Mucosa of descending colon (tissue), 3 donors: ENCODE measurements around the gene MRPL19. TPM values are rescaled to one million over a fixed set of nuclear protein-coding genes. Genes with fewer than 3 reads are reported as not detected.

Experiments
- ATAC-seq: fragments of 200-7000 bp; cut with Tn5 transposase; one replicate; pipeline ENCODE4 v1.9.1; 2020; ENCODE audit warnings: mild to moderate bottlenecking, moderate library complexity
- DNase-seq, 3 donors: peaks; one replicate each; pipeline ENCODE4 v3.0.0-alpha.2; 2020
- H3K36me3 ChIP-seq: fragments of 200-600 bp; one replicate; pipeline ENCODE4 v1.8.0; 2021; ENCODE audit warnings: low read depth, mild to moderate bottlenecking
- H3K4me1 ChIP-seq: fragments of 200-600 bp; one replicate; pipeline ENCODE4 v1.8.0; 2021; ENCODE audit warnings: low read depth, mild to moderate bottlenecking
- H3K4me3 ChIP-seq: fragments of 200-600 bp; one replicate; pipeline ENCODE4 v1.8.0; 2021; ENCODE audit warnings: mild to moderate bottlenecking
- H3K9me3 ChIP-seq: fragments of 200-600 bp; one replicate; pipeline ENCODE4 v1.8.0; 2021; ENCODE audit warnings: mild to moderate bottlenecking
- CTCF ChIP-seq: fragments of 200-600 bp; IDR thresholded peaks from one replicate; pipeline ENCODE4 v1.8.0; 2022; ENCODE audit warnings: antibody characterized with exemption, mild to moderate bottlenecking
- intact Hi-C, 2 donors: fragments of 100-400 bp; cut with DNase I in 1 of 2; cut with micrococcal nuclease in 1 of 2; formaldehyde crosslinking; loops; one replicate each; pipeline versions ENCODE4 v1.11.0 to v1.11.1; 2022; cut with DNase I, micrococcal nuclease
- total RNA-seq, 3 donors: library from RNA; stranded (reverse); fragmentation: NEBNext Ultra II Directional in 2 of 3; extraction: Animal tissue kit (Norgen Biotek cat#: 25700) in 2 of 3; gene quantifications; one replicate each; pipeline versions ENCODE4 v1.2.1 to v1.2.4, GENCODE V29; 2021 to 2023
- donor health status: DM: no; HTN: no; CAD: no; lungs with moderate emphysema.
- donor health status: DM: no; HTN: no; CAD: no.
- donor health status: DM: no; HTN: yes; CAD: no.

MRPL19 gene
- total RNA-seq, 3 donors from 2014 or later = 34.6 to 53.3 (median 45.1) TPM

DNA sequence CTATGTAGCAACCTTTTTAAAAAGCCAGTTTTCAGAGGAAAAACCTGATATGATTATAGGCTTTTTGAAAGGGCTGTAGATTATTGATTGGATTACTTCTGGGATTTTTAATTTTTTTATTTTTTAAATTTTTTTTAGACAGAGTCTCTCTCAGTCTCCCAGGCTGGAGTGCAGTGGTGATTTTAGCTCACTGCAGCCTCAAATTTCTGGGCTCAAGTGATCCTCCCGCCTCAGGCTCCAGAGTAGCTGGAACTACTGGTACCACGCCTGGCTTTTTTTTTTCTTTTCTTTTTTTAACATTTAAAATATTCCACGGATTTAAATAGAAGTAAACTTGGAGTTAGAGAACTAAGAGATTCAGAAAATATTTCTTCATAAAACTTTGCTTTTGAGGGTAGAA is 1.2 kb downstream of the MRPL19 start:
- DNase-seq (no peak), ATAC-seq (no peak)
- TF ChIP-seq CTCF = no peak
- Histone ChIP-seq H3K36me3 (no peaks in the 10 kb centered on the region), H3K9me3 (no peaks in the 10 kb centered on the region), H3K4me3 (no peak overlapping the region), H3K4me1 (peaks cover 4% of the 10 kb centered on the region)
- intact Hi-C loops = no loop called here

GRCh38 chr2:75654012-75654411 is 7.4 kb downstream of the MRPL19 start:
- Histone ChIP-seq H3K4me3 (no peak overlapping the region), H3K9me3 (no peaks in the 10 kb centered on the region), H3K4me1 (no peaks in the 10 kb centered on the region), H3K36me3 (peaks cover 14% of the 10 kb centered on the region)
- DNase-seq (no peak), ATAC-seq (no peak)
- intact Hi-C loops = no loop called here
- no peak for TF ChIP-seq CTCF

DNA sequence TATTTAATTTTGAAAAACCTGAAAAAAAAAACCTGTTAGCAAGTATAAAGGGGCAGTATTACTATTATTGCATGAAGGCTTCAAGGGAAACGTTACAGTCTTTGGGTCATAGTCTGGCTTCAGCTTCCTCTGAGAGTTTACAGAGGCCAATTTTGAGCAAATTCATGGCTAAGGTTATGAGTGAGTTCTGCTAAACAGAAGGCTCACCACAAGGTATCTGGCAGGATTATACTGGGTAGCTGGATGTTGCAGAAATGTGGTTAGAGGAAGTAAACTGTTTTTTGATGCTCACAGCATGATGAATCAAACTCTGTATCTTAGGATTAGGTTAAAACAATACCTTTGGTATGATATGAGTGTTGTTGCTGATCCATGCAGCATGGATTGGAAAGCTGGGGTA is 9.3 kb downstream of the MRPL19 start:
- H3K36me3 ChIP-seq = peaks cover 14% of the 10 kb centered on the region
- DNase-seq (no peak), ATAC-seq (no peak)
- no peak overlapping the region for H3K4me3 ChIP-seq
- no peaks in the 10 kb centered on the region for H3K4me1 ChIP-seq
- intact Hi-C loops = no loop called here
- no peaks in the 10 kb centered on the region for H3K9me3 ChIP-seq
- no peak for TF ChIP-seq CTCF

DNA sequence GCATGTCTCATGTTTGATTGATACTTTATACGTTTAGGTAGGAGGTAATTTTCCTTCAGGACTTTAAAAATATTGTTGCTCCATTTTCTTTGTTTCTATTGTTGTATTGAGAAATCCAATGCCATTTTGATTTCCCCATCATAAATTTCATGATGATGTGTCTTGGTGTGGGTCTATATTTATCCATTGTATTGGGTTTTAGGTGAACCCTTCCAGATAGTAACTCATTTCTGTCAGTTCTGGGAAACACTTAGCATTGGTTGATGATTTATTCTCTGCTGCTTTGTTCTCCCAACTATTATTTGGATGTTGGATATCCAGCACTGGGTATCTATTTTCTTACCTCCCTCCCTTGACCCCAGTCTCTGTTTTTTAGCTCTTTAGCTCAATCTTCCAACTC is 10.0 kb downstream of the MRPL19 start:
- intact Hi-C loops = no loop called here

DNA sequence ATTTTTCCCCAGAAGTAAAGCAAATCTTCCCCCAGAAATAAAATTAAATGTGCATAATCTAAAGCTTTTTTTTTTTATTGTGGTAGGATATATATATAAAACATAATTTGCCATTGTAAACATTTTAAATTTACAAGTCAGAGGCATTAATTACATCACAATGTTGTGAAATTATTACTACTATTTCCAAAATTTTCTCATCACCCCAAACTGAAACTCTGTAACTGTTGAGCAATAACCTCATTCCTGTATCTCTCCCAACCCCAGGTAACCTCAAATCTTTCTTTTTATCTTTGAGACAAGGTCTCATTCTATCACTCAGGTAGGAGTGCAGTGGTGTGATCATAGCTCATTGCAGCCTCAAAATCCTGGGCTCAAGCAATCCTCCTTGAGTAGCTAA is 11.2 kb downstream of the MRPL19 start:
- Histone ChIP-seq H3K36me3 (peaks cover 14% of the 10 kb centered on the region), H3K9me3 (no peaks in the 10 kb centered on the region), H3K4me1 (no peaks in the 10 kb centered on the region), H3K4me3 (no peak overlapping the region)
- TF ChIP-seq CTCF = no peak
- DNase-seq = no peak
- intact Hi-C loops = no loop called here
- no peak for ATAC-seq

More for the DNA sequence above, 10.0 kb downstream of the MRPL19 start:
- no peak for ATAC-seq
- peaks cover 14% of the 10 kb centered on the region for H3K36me3 ChIP-seq
- H3K9me3 ChIP-seq = no peaks in the 10 kb centered on the region
- H3K4me1 ChIP-seq = no peaks in the 10 kb centered on the region
- no peak overlapping the region for H3K4me3 ChIP-seq
- no peak for DNase-seq
- no peak for TF ChIP-seq CTCF

- H3K9me3 ChIP-seq = no peaks in the 10 kb centered on the region
- ATAC-seq = no peak
These were observed 20.3 kb downstream of the MRPL19 start for GRCh38 chr2:75666911-75667310.

More at GRCh38 chr2:75666911-75667310, 20.3 kb downstream of the MRPL19 start:
- no peak for TF ChIP-seq CTCF
- DNase-seq = no peak
- Histone ChIP-seq H3K36me3 (no peaks in the 10 kb centered on the region), H3K4me1 (no peaks in the 10 kb centered on the region), H3K4me3 (no peak overlapping the region)
- intact Hi-C loops = no loop called here
